ENCODE data around the gene C1orf198.

C1orf198 gene

DNA sequence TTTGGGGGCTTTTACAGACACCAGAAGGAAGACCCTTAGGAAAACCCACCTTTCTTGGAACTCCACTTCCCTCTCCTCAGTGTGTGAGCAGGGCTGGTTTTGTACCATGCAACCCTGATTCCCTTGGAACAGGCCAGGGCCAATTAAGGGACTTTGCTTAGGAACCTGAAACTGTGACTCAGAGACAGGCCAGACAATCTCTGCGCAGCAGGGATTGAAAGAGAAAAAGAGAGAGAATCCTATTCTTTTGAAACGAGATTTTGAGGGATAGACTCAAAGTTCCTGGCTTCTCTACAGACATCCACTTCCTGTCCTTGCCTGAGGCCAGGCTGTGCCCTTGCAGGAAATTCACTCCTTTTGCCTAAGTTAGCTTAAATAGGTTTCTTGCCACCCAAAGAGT is 23.1 kb upstream of the C1orf198 start:
- DNase-seq: no peak

DNA sequence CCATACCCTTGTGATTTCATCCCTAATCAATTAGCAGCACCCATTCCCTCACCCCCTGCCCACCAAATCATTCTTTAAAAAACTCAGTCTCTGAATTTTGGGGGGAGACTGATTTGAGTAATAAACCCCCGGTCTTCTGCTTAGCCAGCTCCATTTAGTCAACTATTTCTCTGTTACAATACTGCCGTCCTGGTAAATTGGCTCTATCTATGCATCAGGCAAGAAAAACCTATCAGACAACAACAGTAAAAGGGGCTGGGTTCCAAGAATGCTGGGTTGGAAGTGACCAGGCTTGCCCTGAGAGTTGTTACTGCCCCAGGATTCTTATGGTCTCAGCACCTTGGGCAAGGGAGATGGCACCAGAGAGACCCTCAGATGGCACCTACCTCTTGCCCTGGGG is 16.3 kb upstream of the C1orf198 start:
- DNase-seq: no peak

DNA sequence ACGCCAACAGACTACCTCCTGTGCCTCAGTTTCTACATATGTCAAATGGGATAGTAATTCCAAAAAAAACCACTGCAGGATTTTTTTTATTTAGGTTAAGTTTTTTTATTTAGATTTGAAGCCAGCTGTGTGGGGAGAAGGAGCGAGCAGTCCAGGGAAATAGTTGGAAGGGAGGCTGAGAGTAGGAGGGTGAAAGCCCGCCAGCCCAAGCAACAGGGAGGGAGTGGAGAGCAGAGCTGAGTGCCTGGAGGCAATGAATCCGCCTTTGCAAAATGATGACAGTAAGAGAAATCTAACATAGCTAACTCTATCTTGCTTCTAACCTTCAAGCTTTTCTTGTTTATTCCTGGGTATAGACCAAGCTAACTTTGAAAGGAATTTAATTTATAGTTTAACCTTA is 15.6 kb upstream of the C1orf198 start:
- no peak for DNase-seq

DNA sequence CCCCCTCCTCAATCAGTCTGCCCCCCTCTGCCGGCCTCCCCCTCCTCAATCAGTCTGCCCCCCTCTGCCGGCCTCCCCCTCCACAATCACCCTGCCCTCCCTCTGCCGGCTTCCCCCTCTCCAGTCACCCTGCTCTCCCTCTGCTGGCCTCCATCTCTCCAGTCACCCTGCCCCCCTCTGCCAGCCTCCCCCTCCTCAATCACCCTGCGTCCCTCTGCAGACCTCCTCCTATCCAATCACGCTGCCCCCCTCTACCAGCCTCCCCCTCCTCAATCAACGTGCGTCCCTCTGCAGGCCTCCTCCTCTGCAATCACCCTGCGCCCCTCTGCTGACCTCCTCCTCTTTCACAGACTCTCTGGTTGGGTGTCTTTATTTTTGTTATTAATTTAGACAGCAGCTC is 11.5 kb upstream of the C1orf198 start:
- DNase-seq: no peak

DNA sequence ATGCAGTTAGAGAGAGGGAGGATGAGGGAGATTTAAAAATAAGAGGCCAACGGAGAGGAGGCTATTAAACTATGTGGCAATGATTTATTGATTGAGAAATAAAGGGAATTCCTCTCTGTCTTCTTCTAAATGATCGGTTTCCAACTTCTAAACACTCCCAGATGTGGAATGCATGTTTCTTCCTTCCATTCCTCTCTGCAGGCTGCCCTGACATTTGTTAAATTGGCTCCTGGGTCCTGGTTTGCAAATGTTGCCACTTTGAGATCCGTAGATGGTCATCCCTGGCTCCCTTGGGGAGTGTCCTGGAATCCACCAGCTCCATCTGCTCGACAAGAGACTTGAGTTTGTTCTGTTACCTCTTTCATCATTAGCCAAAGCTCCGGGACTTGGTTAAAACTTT is 10.3 kb upstream of the C1orf198 start:
- no peak for DNase-seq

DNA sequence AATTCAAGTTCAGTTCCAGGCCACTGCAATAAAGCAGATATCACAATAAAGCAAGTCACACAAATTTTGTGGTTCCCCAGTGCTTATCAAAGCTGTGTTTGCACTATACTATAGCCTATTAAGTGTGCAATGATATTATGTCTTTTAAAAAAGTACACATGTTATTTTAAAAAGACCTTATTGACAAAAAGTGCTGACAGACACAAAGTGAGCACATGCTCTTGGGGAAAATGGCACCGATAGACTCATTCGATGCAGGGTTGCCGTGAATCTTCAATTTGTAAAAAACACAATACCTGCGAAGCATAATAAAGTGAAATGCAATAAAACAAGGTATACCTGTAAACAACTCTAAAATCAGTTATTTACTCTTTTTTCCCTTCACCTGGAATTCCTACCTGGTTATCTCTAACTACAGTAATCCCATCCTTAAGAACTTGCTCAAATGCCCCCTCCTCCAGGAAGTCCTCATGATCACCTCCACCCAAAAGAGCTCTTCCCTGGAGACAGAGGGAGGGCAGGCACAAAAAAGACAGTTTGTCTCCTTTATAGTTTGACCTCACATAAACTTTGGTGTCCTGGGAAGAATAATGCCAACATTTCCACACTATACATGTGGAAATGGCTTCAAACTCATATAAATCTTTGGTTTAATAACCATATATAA is 9.7 kb upstream of the C1orf198 start:
- DNase-seq: no peak

DNA sequence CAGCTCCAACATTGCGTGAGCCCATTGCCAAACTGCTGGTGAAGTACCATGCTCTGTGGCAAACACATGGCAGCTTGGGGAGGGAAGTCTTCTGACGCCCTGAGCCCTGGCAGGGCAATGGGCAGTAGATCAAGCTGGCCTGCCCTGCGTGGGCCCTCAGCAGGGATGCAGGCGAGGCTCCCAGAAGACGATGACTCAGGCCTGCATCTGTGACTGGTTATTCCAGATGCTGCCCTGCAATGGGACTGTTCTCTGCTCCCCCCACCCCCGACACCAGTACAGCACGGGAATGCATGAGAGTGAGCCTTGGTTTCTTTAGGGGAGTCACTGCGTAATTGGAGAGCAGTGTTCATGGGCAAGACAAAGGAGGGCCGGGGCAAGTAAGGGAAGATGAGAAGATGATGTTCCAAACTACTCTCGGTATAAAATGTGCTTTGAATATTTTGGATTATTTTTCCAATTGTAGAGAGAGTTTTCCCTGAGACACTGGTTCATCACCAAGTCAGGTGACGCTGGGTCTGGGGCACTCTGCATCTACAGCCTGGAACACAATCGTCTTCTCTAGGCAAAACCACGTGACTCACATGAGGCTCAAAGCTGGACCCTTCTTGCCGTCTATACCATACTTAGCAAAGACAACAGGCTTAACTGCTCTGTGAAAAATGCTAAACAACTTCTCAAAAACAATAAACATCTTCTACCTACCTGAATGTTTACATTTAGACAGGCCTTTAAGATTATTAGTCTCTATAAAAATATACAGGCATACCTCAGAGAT is 9.0 kb upstream of the C1orf198 start:
- DNase-seq: no peak

DNA sequence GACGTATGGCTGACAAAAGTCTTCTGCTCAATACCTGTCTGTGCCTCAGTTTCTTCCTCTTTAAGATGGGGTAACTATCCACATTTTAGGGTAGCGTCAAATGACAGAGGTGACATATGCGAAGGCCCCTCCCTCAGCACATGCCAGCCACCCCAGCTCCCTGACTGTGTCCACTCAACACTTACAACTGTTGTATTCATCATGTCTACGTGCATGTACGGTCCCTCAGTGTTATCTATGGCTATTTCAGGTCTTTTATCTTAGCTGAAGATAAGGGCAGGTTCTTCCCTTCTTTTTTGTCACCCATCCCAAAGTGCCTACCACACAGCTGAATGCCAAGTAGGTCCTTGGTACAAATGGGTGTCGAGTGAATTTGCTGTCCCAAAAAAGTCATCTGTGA is 8.3 kb upstream of the C1orf198 start:
- no peak for DNase-seq

DNA sequence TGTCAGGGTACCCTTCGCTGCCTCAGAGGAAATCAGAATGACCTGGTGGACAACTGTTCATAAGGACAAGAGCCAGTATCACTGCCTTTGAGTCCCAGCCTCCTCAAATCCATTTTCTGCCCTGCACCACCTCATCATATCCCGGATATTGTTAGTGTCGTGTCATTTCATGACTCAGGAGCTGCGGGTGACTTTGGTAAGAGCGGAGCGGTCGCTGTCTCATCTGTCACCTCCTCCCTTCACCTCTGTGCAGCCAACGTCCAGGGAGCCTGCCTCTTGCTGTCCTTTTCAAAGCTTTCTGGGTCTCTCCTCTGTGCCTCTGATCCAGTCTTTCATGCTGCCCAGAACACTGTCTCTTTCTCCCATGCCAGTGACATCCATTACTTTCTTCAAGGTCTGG is 7.0 kb upstream of the C1orf198 start:
- no peak for DNase-seq

DNA sequence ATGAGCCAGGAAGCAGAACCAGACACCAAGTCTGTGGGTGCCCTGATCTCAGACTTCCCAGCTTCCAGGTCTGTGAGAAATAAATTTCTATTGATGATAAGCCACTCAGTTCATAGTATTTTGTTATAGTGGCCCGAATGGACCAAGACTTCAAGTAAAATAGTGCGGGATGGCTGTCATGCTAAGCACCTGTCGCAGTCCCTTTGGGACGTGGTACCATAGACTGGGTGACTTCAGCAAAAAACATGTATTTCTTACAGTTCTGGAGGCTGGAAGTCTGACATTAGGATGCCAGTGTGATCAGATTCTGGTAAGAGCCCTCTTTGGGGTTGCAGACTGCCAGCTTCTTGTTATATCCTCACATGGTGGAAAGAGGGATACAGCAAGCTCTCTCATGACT is 2.6 kb upstream of the C1orf198 start:
- no peak for DNase-seq

DNA sequence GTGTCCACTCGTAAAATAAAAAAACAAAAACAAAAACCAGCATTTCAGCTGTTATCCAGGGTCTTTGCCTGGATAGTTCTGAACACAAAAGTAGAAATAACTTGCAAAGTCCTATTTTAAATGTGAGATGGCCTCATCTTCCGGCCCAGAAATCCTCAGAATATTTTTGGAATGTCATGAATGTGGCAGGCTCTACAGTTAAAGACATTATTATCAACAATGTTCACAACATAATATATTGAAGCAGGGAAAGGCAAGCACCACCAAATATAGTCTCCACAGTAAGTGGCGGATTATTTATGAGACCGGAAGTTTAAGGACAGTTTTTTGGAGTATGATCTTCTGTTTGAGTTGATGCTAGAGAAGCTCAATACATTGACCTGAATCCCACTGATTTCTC is 1.2 kb upstream of the C1orf198 start:
- DNase-seq: no peak

DNA sequence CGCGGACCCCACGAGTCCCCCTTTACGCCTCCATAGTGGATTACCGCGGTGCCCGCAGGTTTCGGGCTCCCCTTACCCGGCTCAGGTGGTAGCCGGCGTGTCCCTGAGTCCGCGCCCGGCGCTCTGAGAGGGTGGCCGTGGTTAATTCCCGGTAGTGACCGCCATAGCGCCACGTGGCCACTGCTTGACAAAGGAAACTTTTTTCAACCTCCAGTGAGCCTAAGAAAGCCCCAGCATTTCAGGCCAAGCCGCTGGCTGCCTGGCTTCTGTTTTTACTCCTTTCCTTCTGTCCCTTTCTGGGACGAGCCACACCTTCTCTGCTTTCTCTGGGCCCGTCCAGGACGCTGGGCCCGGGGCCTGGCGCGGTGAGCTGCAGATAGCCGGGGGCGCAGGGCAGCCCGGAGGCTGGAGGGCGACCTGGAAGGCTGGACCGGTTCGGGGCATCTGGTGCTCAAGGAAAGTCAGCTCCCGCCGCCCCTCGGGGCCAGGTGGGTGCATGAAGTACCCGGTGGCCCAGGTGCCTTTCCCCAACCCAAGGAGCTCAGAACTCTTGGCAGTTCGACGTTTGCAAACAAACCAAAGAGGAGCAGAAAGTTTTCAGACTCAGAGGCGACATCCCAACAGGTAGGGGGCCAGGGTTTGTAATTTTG is 540 bp upstream of the C1orf198 start:
- DNase-seq: peak; percentile 30

DNA sequence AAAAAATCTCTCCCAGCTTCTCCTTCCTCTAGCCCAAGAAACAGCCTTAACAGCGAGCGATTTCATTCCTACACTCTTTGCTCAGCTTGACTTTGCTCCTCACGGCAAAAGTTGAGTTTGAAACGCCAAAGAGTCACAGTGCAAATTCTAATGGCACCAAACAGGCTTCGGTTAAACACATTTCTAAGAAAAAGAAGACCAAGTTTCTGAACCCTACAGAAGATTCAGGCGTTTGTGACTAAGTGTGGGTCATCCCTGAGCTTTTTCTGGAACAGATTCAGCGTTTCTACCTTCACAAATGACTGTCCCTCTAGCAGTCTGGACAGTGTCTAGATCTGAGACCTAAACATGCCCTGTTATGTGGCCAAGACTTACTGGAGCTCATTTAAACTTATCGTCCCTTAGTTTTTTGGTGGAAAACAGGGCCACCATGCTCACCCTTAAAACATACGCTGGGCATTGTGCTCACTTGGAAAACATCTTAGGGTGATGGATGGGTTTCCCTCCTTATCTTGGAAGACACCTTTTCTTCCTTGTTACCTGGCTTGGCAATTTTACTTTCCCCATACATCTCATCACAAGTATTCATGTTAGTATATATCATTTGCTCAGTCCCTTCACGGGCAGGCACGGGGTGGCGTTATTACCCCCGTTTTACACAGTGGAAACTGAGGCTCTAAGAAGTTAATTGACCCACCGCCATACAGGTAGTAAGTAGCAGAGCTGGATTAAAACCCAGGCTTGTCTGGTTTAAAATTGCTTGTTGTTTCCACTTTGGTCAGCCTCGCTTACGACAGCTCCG is 1.0 kb downstream of the C1orf198 start:
- DNase-seq: no peak

DNA sequence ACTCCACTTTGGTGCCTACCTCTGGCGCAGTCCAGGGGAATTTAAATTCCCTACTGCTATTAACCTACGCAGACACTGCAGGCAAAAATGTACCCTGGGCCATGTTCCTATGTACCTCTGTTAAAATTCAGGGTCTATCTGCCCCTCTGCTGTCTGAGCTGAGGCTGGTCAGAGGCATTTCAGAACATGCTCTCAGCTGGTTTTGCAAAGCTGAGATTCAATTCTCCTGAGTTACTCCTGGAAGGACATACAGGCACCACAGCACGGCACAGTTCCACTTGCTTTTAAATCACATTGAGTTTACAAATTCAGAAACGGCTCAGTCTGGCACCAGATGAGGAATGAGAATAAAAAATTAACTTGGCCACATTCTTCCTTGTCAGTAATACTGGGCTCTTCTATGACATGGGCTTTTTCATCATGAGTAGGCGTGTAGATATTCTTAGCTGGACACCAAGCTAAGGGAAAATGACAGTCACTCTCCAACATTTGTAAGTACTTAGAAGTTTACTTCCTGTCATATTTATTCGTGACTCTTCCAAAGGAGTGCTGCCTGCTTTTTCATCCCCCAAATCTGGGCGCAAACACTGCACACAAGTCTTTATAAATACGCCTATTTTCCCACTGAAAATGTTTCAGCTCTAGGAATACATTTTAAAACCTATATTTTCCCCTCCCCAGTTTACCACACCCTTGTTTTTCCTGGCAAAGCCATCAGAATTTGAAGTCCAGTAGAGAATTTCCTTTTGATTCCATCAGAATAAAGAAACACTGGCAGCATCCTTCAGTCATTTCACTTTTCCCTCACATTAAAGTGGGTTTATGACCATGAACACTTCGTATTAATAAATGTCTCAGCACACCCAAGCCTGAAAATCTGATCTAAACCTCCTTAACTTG is 1.9 kb downstream of the C1orf198 start:
- DNase-seq: no peak

DNA sequence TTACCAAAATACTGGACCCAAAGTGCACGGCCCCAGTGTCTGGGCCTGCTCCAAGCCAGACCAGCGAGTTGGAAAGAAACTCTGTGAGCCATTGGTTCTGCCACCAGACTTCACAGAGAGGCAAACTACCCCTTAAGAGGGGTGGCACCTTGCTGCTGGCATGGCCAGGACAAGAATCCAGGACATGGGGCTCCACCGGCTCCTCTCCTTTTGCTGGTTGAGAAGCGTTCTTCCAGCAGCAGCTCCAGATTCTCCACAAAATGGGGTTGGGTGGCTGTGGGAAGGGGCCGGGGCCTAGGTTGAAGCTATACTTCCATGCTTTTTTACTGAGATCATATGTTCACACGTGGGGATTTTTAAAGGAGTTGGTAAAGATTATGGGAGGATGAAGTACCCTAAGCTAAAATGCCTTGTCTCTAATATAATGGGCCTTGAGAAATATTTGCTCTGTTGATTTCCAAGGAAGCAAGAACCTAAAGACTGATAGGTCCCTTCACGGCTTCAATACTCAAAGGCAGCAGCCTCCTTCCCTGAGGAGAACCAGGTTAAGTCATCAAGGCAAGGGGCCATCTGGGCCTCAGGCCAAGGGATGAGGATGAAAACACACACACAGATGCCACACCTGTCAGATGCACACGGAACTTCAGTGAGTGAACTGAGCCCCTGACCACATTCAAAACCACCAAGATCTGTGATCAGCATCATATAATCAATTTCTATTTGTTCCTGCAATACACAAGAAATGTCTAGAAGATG is 3.1 kb downstream of the C1orf198 start:
- no peak for DNase-seq

DNA sequence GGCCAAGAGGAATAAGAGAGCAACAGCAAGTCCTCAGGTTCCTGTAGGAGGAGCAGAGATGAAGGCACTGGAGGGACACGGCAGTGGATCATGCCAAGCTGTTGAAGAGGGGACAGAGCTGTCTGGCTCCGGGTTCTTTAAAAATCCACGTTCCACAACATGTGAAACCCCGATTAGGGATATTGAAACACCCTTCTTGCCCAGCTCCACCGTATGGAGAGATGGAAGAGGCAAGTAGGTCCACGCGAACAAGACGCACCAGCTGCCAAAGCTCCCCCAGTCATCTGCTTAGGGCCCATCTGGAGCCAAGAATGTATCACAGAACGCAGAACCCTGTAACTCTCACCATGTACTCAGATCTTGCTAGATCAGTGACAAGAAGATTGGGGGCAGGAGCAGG is 3.9 kb downstream of the C1orf198 start:
- no peak for DNase-seq

DNA sequence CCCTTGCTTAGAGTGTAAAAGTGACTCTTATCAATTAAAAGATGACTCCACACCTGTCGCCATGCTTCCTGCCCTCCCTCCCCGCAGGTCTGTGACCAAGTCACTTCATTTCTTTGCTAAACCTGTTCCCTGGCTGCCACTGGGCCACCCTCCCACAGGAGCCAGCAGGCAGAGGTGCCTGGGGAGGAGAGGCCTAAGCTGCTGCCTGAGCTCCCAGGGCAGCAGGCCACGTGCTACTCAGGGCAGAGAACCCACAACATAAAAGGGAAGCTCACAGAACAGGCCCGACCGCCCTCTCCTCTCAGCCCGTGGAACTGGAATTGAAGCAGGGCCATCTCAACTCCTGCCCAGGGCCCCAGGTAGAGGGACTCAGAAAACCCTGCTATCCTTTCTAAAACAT is 4.9 kb downstream of the C1orf198 start:
- no peak for DNase-seq

DNA sequence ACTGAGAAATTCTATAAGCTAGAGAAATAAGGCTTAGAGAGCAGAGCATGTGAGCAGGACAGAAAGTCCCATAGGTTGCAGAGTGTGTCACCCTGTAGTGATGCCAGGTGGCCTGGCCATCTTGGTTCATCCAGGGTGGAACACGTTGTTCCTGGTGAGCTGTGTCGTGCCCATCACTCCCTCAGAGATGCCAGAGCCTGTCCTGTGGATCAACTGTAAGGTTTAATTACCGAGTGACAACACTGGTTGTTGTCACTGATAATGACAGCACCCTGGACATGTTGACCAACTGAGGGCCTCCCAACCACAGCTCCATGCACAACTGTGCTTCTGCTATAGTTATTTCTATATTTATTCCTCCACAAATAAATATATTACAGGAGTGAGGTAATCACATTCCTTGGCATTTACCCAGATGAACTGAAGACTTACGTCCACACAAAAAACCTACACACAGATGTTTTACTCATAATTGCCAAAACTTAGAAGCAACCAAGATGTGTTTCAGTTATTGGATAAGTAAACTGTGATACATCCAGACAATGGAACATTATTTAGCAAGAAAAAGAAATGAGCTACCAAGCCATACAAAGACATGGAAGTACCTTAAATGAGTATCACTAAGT is 6.2 kb downstream of the C1orf198 start:
- no peak for DNase-seq

DNA sequence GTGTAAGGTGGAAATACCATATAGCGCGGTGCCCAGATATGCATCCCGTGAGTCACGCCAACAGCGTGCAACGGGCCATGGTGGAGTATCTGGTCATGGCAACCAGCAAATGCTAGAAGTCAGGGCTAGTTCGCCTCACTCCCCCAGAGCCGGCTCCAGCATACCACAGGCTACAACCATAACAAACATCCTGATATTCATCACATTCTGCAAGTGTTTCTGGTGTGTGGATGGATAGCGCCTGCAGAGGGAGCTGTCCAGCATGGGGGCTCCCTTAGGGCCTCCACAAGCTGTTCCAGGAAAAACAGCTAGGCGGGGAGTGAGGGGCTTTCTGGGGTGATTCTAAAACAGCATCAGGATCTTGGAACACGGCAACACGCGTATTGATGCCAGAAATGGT is 6.8 kb downstream of the C1orf198 start:
- no peak for DNase-seq

DNA sequence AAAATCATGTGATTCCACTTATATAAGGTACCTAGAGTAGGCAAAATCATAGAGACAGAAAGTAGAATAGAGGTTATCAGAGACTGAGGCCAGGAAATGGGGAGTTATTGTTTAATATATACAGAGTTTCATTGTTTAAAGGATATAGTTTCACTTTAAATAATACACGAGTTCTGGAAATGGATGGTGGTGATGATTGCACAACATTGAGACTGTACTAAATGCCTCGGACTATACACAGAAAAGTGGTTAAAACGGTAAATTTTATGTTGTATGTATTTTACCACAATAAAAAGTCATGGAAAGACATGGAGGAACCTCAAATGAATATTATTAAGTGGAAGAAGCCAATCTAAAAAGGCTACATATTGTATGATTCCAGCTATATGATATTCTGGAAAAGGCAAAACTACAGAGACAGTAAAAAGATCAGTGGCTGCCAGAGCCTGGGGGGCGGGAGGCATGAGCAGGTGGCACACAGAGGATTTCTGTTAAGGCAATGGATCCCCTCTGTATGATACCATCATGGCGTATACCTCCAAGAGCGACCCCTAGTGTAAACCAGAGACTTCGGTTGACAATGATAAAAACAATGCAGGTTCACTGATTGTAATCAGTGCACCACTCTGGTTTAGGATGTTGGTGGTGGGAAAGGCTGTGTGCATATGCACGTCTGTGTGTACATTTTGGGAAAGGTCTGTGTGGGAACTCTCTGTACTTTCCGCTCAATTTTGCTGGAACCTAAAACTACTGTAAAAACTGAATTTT is 7.5 kb downstream of the C1orf198 start:
- no peak for DNase-seq
